OCI-LY7 (cell line): ENCODE measurements around the gene MNAT1. TPM values are rescaled to one million over a fixed set of nuclear protein-coding genes. Genes with fewer than 3 reads are reported as not detected.

Source experiments
- BruUV-seq: library from RNA; stranded (reverse); fragments of 400-500 nt; replicated peaks from 2 replicates; lab custom pipeline; 2021; lab: Mats Ljungman, UMichigan
- CTCF ChIA-PET: fragments of 300-600 bp; sonication (Branson Sonifier 250); formaldehyde crosslinking; loops from one replicate; lab custom pipeline; 2022; ENCODE audit warnings: antibody characterized with exemption; ENCODE audit not compliant: unreplicated experiment; lab: Charles Lee
- POLR2A ChIA-PET: fragments of 300-600 bp; sonication (Branson Sonifier 250); formaldehyde crosslinking; loops from one replicate; lab custom pipeline; 2022; ENCODE audit warnings: antibody characterized with exemption; lab: Charles Lee
- DNase-seq: peaks from one replicate; pipeline ENCODE4 v3.0.0-alpha.2; 2015; ENCODE audit warnings: low spot score
- H2AFZ ChIP-seq: fragments of 200-600 bp; sonication (generic), shearing (Covaris generic); 2 replicates; pipeline ENCODE4 v1.6.1; 2014; ENCODE audit warnings: mild to moderate bottlenecking, antibody characterized with exemption, low read length, moderate library complexity
- H3K27ac ChIP-seq: fragments of 200-600 bp; sonication (generic); 2 replicates; pipeline ENCODE4 v1.5.1; 2014; ENCODE audit warnings: mixed run types, low read depth, mild to moderate bottlenecking, moderate library complexity, low read length, inconsistent platforms; ENCODE audit not compliant: poor library complexity, severe bottlenecking
- H3K36me3 ChIP-seq: fragments of 200-600 bp; sonication (generic); 2 replicates; pipeline ENCODE4 v1.6.1; 2014; ENCODE audit warnings: mild to moderate bottlenecking, antibody characterized with exemption, low read length, moderate library complexity, mixed read lengths; ENCODE audit not compliant: insufficient read depth
- H3K4me1 ChIP-seq: fragments of 200-600 bp; sonication (generic); 2 replicates; pipeline ENCODE4 v1.5.1; 2014; ENCODE audit warnings: mild to moderate bottlenecking, low read length; ENCODE audit not compliant: insufficient read depth, poor library complexity, severe bottlenecking
- H3K4me2 ChIP-seq: fragments of 200-600 bp; sonication (generic); 2 replicates; pipeline ENCODE4 v1.6.1; 2014; ENCODE audit warnings: mild to moderate bottlenecking, low read length
- H3K4me3 ChIP-seq: fragments of 200-600 bp; sonication (generic); 2 replicates; pipeline ENCODE4 v1.5.1; 2014; ENCODE audit warnings: mild to moderate bottlenecking, low read depth, low read length; ENCODE audit not compliant: poor library complexity, severe bottlenecking
- H3K79me2 ChIP-seq: fragments of 200-600 bp; sonication (generic); 2 replicates; pipeline ENCODE4 v1.6.1; 2016; ENCODE audit warnings: low read depth, mild to moderate bottlenecking, low read length, moderate library complexity, mixed read lengths; ENCODE audit not compliant: insufficient read depth
- H3K9me2 ChIP-seq: fragments of 200-600 bp; sonication (generic); 2 replicates; pipeline ENCODE4 v1.6.1; 2016; ENCODE audit warnings: mild to moderate bottlenecking, low read length, mixed read lengths; ENCODE audit not compliant: insufficient read depth
- H3K9me3 ChIP-seq: fragments of 200-600 bp; sonication (generic); 2 replicates; pipeline ENCODE4 v1.6.1; 2014; ENCODE audit warnings: mild to moderate bottlenecking, mixed run types, low read length, mixed read lengths
- H4K20me1 ChIP-seq: fragments of 200-600 bp; sonication (generic); 2 replicates; pipeline ENCODE4 v1.6.1; 2014; ENCODE audit warnings: mild to moderate bottlenecking, antibody characterized with exemption, low read length, moderate library complexity, mixed read lengths; ENCODE audit not compliant: insufficient read depth
- CTCF ChIP-seq: fragments of 200-600 bp; sonication (generic); conservative IDR thresholded peaks from 2 replicates; pipeline ENCODE4 v1.5.1; 2014; ENCODE audit warnings: mild to moderate bottlenecking, antibody characterized with exemption, low read length, moderate library complexity, mixed read lengths
- EZH2phosphoT487 ChIP-seq: fragments of 200-600 bp; sonication (generic); IDR thresholded peaks from 2 replicates; pipeline ENCODE4 v1.6.1; 2018; ENCODE audit warnings: low read depth, borderline replicate concordance, mild to moderate bottlenecking, mixed run types, antibody characterized with exemption, low read length, moderate library complexity, mixed read lengths
- intact Hi-C: fragments of 100-400 bp; cut with micrococcal nuclease; formaldehyde crosslinking; loops from one replicate; pipeline ENCODE4 v1.10.0; 2022; ENCODE audit not compliant: unreplicated experiment
- total RNA-seq, 2 experiments: library from RNA; depleted of rRNA in 1 of 2; stranded (reverse); fragments of >200 nt in 1 of 2; shearing (Covaris generic) in 1 of 2; gene quantifications; 2 replicates each; pipeline ENCODE4 v1.2.3, GENCODE V29; 2014 to 2022

MNAT1 gene
- total RNA-seq, 2 experiments from 2014 or later: 58.5 to 60.9 TPM

DNA sequence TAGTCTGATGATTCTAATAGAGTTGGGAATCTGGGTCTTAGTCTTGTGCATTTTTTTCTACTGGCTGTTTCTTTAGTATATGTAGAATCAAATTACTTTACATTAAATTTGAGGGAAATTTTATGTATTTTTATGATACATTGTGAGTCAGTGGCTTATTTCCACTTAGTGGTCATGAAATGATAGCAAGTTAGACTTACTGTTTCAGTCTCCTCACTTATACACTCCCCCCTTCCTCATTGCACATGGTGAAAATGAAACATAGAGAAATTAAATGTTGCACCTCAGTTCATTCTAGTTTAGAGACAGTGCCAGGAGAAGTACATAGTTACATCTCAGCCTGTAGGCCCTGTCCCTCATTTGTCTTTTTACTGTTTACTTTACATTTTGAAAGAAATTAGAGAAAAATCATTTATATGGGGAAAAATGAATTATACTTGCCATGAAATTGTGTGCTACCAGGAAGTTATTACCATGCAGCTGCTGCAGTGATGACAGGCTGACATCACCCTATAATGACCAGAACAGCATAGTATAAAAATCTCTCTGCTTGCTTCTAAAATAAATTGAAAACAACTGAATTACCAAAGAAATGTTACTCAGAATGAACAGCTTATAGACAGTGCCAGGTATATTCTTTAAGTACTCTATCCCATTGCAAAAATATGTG is 133.1 kb downstream of the MNAT1 start:
- POLR2A ChIA-PET: no interaction called here
- no peak for DNase-seq

GRCh38 chr14:60878121-60878520 is 143.6 kb downstream of the MNAT1 start:
- DNase-seq: no peak
- Histone ChIP-seq H3K79me2 (no peaks in the 10 kb centered on the region), H3K9me3 (peaks cover 6% of the 10 kb centered on the region; the same call in 1 of the 2 replicates), H3K4me1 (no peaks in the 10 kb centered on the region), H3K27ac (no peak overlapping the region), H3K4me2 (no peak overlapping the region), H2AFZ (no peak overlapping the region), H3K4me3 (no peak overlapping the region), H3K36me3 (peaks cover 14% of the 10 kb centered on the region), H3K9me2 (no peaks in the 10 kb centered on the region), H4K20me1 (no peaks in the 10 kb centered on the region)
- POLR2A ChIA-PET: no interaction called here
- CTCF ChIA-PET: no interaction called here
- no TSS peak for BruUV-seq
- no peak for TF ChIP-seq CTCF
- TF ChIP-seq EZH2phosphoT487: no peak
- intact Hi-C loops: no loop called here

More for the DNA sequence above, 133.1 kb downstream of the MNAT1 start:
- no TSS peak for BruUV-seq
- no peaks in the 10 kb centered on the region for H3K9me3 ChIP-seq
- no peak overlapping the region for H3K4me3 ChIP-seq
- CTCF ChIA-PET: no interaction called here
- no peak for TF ChIP-seq CTCF
- no peak for TF ChIP-seq EZH2phosphoT487
- peaks cover 9% of the 10 kb centered on the region; the same call in 1 of the 2 replicates for H4K20me1 ChIP-seq
- H3K79me2 ChIP-seq: no peaks in the 10 kb centered on the region
- no peaks in the 10 kb centered on the region for H3K4me1 ChIP-seq
- H3K36me3 ChIP-seq: no peaks in the 10 kb centered on the region
- no peaks in the 10 kb centered on the region for H3K9me2 ChIP-seq
- no peak overlapping the region for H3K27ac ChIP-seq
- H3K4me2 ChIP-seq: no peak overlapping the region
- intact Hi-C loops: no loop called here
- no peak overlapping the region for H2AFZ ChIP-seq

DNA sequence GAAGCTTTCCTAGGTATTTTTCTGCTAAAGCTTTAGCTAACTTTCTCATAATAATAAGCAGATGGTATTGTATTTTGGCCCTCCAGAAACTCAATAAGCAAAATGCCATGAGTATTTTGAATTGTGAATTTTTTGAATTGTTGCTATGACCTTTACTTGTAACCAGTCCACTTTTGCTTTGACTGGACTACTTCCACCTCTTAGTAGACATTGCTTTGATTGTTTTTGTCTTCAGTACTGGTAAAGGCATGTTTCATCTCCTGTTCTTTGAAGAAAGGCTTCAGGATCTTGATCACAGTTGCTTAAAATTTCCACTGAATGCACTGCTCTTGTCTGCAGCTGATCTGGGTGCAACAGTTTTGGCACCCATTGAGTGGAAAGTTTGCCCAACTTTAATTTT is 144.0 kb downstream of the MNAT1 start:
- no peaks in the 10 kb centered on the region for H3K9me2 ChIP-seq
- ChIA-PET CTCF (no interaction called here), POLR2A (no interaction called here)
- peaks cover 8% of the 10 kb centered on the region; the same call in 1 of the 2 replicates for H3K9me3 ChIP-seq
- no peak overlapping the region for H3K4me2 ChIP-seq
- intact Hi-C loops: no loop called here
- no peak overlapping the region for H3K4me3 ChIP-seq
- TF ChIP-seq EZH2phosphoT487 (no peak), CTCF (no peak)
- no peak for DNase-seq
- H2AFZ ChIP-seq: no peak overlapping the region
- peaks cover 15% of the 10 kb centered on the region for H3K36me3 ChIP-seq
- BruUV-seq: no TSS peak
- H3K79me2 ChIP-seq: no peaks in the 10 kb centered on the region
- no peaks in the 10 kb centered on the region for H3K4me1 ChIP-seq
- H4K20me1 ChIP-seq: no peaks in the 10 kb centered on the region
- no peak overlapping the region for H3K27ac ChIP-seq
